Measurements from ENCODE around the gene TMPRSS9.

- TF ChIP-seq CTCF (IDR thresholded peaks at IDR 0.05 in 8 of 11, conservative IDR thresholded peaks at IDR 0.05 in 3 of 11) (no peak), POLR2A (IDR thresholded peaks at IDR 0.05) (no peak)
These were observed 56.4 kb downstream of the TMPRSS9 start for GRCh38 chr19:2416321-2417097.
